IMR-90 (cell line): ENCODE data around the gene CRYBB1. TPM values are rescaled to one million over a fixed set of nuclear protein-coding genes. Genes with fewer than 3 reads are reported as not detected.
A peak's percentile ranks its signal among the peaks of the same experiment; 100 is the strongest.

Source experiments
- ATAC-seq: fragments of 200-7000 bp; cut with Tn5 transposase; 2 replicates; pipeline ENCODE4 v1.9.1; 2020; ENCODE audit warnings: low read depth, mild to moderate bottlenecking, moderate library complexity
- BruUV-seq: library from RNA; stranded (reverse); fragments of 400-500 nt; replicated peaks from 2 replicates; lab custom pipeline; 2021; lab: Mats Ljungman, UMichigan
- CTCF ChIA-PET: fragments of 300-600 bp; formaldehyde crosslinking; extraction: SDS; loops from one replicate; lab custom pipeline; 2021; ENCODE audit warnings: antibody characterized with exemption; lab: Yijun Ruan, JAX
- POLR2A ChIA-PET: fragments of 300-600 bp; sonication (Branson Sonifier 250); formaldehyde crosslinking; loops from one replicate; lab custom pipeline; 2022; ENCODE audit warnings: antibody characterized with exemption; ENCODE audit not compliant: unreplicated experiment; lab: Charles Lee
- DNase-seq: peaks from one replicate; pipeline ENCODE4 v3.0.0; 2013
- H2AFZ ChIP-seq: replicated peaks from 2 replicates; pipeline ENCODE3; 2013; ENCODE audit warnings: low read length, mild to moderate bottlenecking; ENCODE audit not compliant: poor library complexity
- H2AK5ac ChIP-seq: 2 replicates; pipeline ENCODE4 v1.6.1; 2013; ENCODE audit warnings: low read depth, low read length, inconsistent platforms
- H2AK9ac ChIP-seq: replicated peaks from 2 replicates; pipeline ENCODE3; 2013; ENCODE audit warnings: mild to moderate bottlenecking, low read depth, low read length, moderate library complexity; ENCODE audit not compliant: poor library complexity
- H2BK120ac ChIP-seq: 2 replicates; pipeline ENCODE4 v1.6.1; 2013; ENCODE audit warnings: low read depth, low read length, inconsistent platforms
- H2BK15ac ChIP-seq: 3 replicates; pipeline ENCODE4 v1.6.1; 2013; ENCODE audit warnings: low read depth, low read length, inconsistent platforms
- H2BK20ac ChIP-seq: 2 replicates; pipeline ENCODE4 v1.6.1; 2013; ENCODE audit warnings: low read depth, mild to moderate bottlenecking, inconsistent platforms, low read length, moderate library complexity
- H2BK5ac ChIP-seq: 2 replicates; pipeline ENCODE4 v1.6.1; 2013; ENCODE audit warnings: mild to moderate bottlenecking, low read depth, low read length, inconsistent platforms; ENCODE audit not compliant: poor library complexity, severe bottlenecking
- H3K14ac ChIP-seq: replicated peaks from 2 replicates; pipeline ENCODE4 v1.6.1; 2013; ENCODE audit warnings: low read depth, low read length, inconsistent platforms
- H3K18ac ChIP-seq: 2 replicates; pipeline ENCODE4 v1.6.1; 2013; ENCODE audit warnings: low read depth, low read length, control low read depth
- H3K23ac ChIP-seq: 2 replicates; pipeline ENCODE4 v1.6.1; 2013; ENCODE audit warnings: low read depth, low read length, inconsistent platforms
- H3K27ac ChIP-seq: 2 replicates; pipeline ENCODE4 v1.5.1; 2013; ENCODE audit warnings: mild to moderate bottlenecking, control low read depth, low read length; ENCODE audit not compliant: insufficient read depth
- H3K27me3 ChIP-seq: 2 replicates; pipeline ENCODE4 v1.6.1; 2013; ENCODE audit warnings: low read length; ENCODE audit not compliant: control insufficient read depth, insufficient read depth
- H3K36me3 ChIP-seq: 2 replicates; pipeline ENCODE4 v1.6.1; 2013; ENCODE audit warnings: low read length, mixed read lengths; ENCODE audit not compliant: control insufficient read depth, insufficient read depth
- H3K4ac ChIP-seq: 2 replicates; pipeline ENCODE4 v1.6.1; 2013; ENCODE audit warnings: low read depth, low read length, inconsistent platforms
- H3K4me1 ChIP-seq: 2 replicates; pipeline ENCODE4 v1.6.1; 2013; ENCODE audit warnings: low read length, mixed read lengths; ENCODE audit not compliant: control insufficient read depth, insufficient read depth
- H3K4me2 ChIP-seq: 2 replicates; pipeline ENCODE4 v1.6.1; 2013; ENCODE audit warnings: low read depth, mild to moderate bottlenecking, control low read depth, low read length, moderate library complexity
- H3K4me3 ChIP-seq: 2 replicates; pipeline ENCODE4 v1.5.1; 2013; ENCODE audit warnings: low read depth, mild to moderate bottlenecking, control low read depth, low read length, moderate library complexity; ENCODE audit not compliant: insufficient read depth
- H3K56ac ChIP-seq: 2 replicates; pipeline ENCODE4 v1.6.1; 2013; ENCODE audit warnings: low read length, inconsistent platforms; ENCODE audit not compliant: insufficient read depth; ENCODE audit errors: extremely low read depth
- H3K79me1 ChIP-seq, 2 experiments: 2 replicates each; pipeline ENCODE4 v1.6.1; 2013; ENCODE audit warnings: low read length in 2 of 2, inconsistent platforms in 1 of 2, low read depth in 1 of 2
- H3K9ac ChIP-seq: 2 replicates; pipeline ENCODE4 v1.6.1; 2013; ENCODE audit warnings: low read depth, low read length, control low read depth
- H3K9me1 ChIP-seq: 2 replicates; pipeline ENCODE4 v1.6.1; 2013; ENCODE audit warnings: low read length, inconsistent platforms; ENCODE audit not compliant: insufficient read depth
- H3K9me3 ChIP-seq: 2 replicates; pipeline ENCODE4 v1.6.1; 2013; ENCODE audit warnings: low read length; ENCODE audit not compliant: control insufficient read depth, insufficient read depth
- H4K20me1 ChIP-seq: 2 replicates; pipeline ENCODE4 v1.6.1; 2013; ENCODE audit warnings: low read length, inconsistent platforms; ENCODE audit not compliant: insufficient read depth
- H4K5ac ChIP-seq: 2 replicates; pipeline ENCODE4 v1.6.1; 2013; ENCODE audit warnings: mild to moderate bottlenecking, low read depth, low read length, control low read depth
- H4K8ac ChIP-seq, 2 experiments: 2 replicates each; pipeline ENCODE4 v1.6.1; 2013; ENCODE audit warnings: low read depth in 2 of 2, low read length in 2 of 2, control low read depth in 1 of 2, inconsistent platforms in 1 of 2
- H4K91ac ChIP-seq: 2 replicates; pipeline ENCODE4 v1.6.1; 2013; ENCODE audit warnings: low read depth, low read length, inconsistent platforms; ENCODE audit not compliant: insufficient read depth
- CEBPB ChIP-seq: IDR thresholded peaks from 2 replicates; pipeline ENCODE4 v1.6.1; 2012; ENCODE audit warnings: low read depth, low read length, improper control_type of control experiment
- ELK1 ChIP-seq: fragments of 150-350 bp; IDR thresholded peaks from 2 replicates; pipeline ENCODE4 v1.6.1; 2016; ENCODE audit warnings: low read depth, mild to moderate bottlenecking, low read length, moderate library complexity, borderline replicate concordance
- NFE2L2 ChIP-seq: fragments of 150-350 bp; IDR thresholded peaks from 2 replicates; pipeline ENCODE4 v1.6.1; 2016; ENCODE audit warnings: low read depth, mild to moderate bottlenecking, low read length
- POLR2A ChIP-seq: IDR thresholded peaks from 2 replicates; pipeline ENCODE4 v1.6.1; 2012; ENCODE audit warnings: mild to moderate bottlenecking, low read depth, low read length
- WGBS, 2 experiments: methylation state at CpG; one replicate each; pipeline versions ENCODE4 v1.1.5 to v1.1.7; 2013; ENCODE audit warnings: missing lambda C conversion rate in 2 of 2; ENCODE audit not compliant: insufficient read length in 1 of 2; ENCODE audit errors: extremely low coverage in 2 of 2; 5-methylcytosine and 5-hydroxymethylcytosine counted together
- dilution Hi-C: fragments of 300-500 bp; cut with HindIII; formaldehyde crosslinking; loops from one replicate; pipeline ENCODE4 v1.14.3; 2018; ENCODE audit warnings: low sequenced_read_pairs; ENCODE audit not compliant: unreplicated experiment
- in situ Hi-C: fragments of 300-500 bp; cut with MboI; formaldehyde crosslinking; loops from 3 replicates; pipeline ENCODE4 v1.14.3; 2019; ENCODE audit warnings: low sequenced_read_pairs, inconsistent platforms, mixed read lengths
- intact Hi-C: fragments of 100-400 bp; cut with micrococcal nuclease; formaldehyde crosslinking; loops from 2 replicates; pipeline ENCODE4 v1.10.0; 2022
- polyA plus RNA-seq, 3 experiments: library from polyadenylated mRNA; depleted of rRNA; stranded (reverse); fragments of >200 nt; gene quantifications; 2 replicates each; pipeline ENCODE4 v1.2.3, GENCODE V29; 2012; ENCODE audit warnings: low replicate concordance in 1 of 3
- total RNA-seq: library from RNA; depleted of rRNA; stranded (reverse); fragments of >200 nt; gene quantifications from 2 replicates; pipeline ENCODE4 v1.2.3, GENCODE V29; 2012
- TF ChIP-seq, protein P1 (sequence below): fragments of 150-350 bp; IDR thresholded peaks from 2 replicates; pipeline ENCODE4 v1.6.1; 2017; ENCODE audit warnings: mild to moderate bottlenecking, antibody characterized with exemption, low read length, low read depth

CRYBB1 gene
- total and polyA plus RNA-seq, 2 of the 4 experiments (the other 2 are of a cell fraction): not detected

DNA sequence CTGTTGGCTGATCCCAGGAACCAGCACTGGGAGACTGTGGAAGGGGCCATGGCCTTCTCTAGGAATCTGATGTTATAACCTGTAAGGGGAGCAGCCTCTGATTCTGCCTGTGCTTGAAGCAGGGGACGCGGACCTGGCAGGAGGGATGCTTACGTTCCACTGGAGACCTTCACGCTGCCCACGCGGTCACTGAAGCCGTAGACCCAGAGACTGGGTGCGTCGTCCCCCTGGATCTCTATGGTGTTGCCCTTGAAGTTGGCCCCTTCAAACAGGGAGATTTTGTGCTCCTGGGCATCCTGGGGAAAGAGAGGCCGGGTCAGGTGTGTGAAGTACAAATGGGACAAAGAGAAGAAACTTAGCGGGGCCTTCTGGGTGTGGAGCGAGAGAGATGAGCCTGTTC, 16.1 kb downstream of the CRYBB1 start:
- Histone ChIP-seq H3K79me1 (no peaks in the 10 kb centered on the region), H3K4me2 (no peak overlapping the region), H3K4ac (no peak overlapping the region), H2AK9ac (peak overlapping the region; percentile 87), H2BK15ac (no peak overlapping the region; the same call in 2 of the 3 replicates), H4K91ac (no peak overlapping the region), H4K20me1 (no peaks in the 10 kb centered on the region), H3K9ac (no peak overlapping the region), H2AFZ (peak overlapping the region; percentile 70), H3K36me3 (no peaks in the 10 kb centered on the region), H3K27me3 (peaks cover 21% of the 10 kb centered on the region), H4K5ac (no peak overlapping the region), H2BK120ac (no peak overlapping the region), H3K14ac (no peak overlapping the region), H2AK5ac (peak overlapping the region; percentile 21; the same call in 1 of the 2 replicates), H3K9me1 (peaks cover 2% of the 10 kb centered on the region; the same call in 1 of the 2 replicates), H2BK20ac (no peak overlapping the region), H3K4me1 (no peaks in the 10 kb centered on the region), H3K27ac (no peak overlapping the region), H3K56ac (no peak overlapping the region), H4K8ac (no peak overlapping the region), H3K9me3 (no peaks in the 10 kb centered on the region), H3K18ac (no peak overlapping the region), H2BK5ac (no peak overlapping the region), H3K23ac (no peak overlapping the region), H3K4me3 (no peak overlapping the region)
- TF ChIP-seq POLR2A: no peak
- TF ChIP-seq ELK1: no peak
- no peak for TF ChIP-seq CEBPB
- TF ChIP-seq, protein P1, sequence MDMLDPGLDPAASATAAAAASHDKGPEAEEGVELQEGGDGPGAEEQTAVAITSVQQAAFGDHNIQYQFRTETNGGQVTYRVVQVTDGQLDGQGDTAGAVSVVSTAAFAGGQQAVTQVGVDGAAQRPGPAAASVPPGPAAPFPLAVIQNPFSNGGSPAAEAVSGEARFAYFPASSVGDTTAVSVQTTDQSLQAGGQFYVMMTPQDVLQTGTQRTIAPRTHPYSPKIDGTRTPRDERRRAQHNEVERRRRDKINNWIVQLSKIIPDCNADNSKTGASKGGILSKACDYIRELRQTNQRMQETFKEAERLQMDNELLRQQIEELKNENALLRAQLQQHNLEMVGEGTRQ: no peak
- no peak for TF ChIP-seq NFE2L2
- no TSS peak for BruUV-seq
- ChIA-PET CTCF (no interaction called here), POLR2A (no interaction called here)
- WGBS, 2 experiments: 79% methylated on average over 6 of the region's 12 CpGs; no CpG with 5 or more reads in 1 of the 2 experiments
- ATAC-seq: 0 out of 2 replicates have a peak, but pooled peaks have one; percentile 14
- DNase-seq: no peak
- in situ Hi-C loops: no loop called here
- intact Hi-C loops: no loop called here
- dilution Hi-C loops: no loop called here
